Middle frontal gyrus (tissue), 1 donor: ENCODE results near the gene LCN15.
A peak's percentile ranks its signal among the peaks of the same experiment; 100 is the strongest.

Experiments
- DNase-seq: peaks from one replicate; pipeline ENCODE4 v3.0.0-alpha.2; 2015; ENCODE audit warnings: low spot score; ENCODE audit errors: extremely low spot score

The LCN15 gene

GRCh38 chr9:136740971-136741882, 23.1 kb downstream of the LCN15 start:
- DNase-seq = no peak

- no peak for DNase-seq
Measured at GRCh38 chr9:136740491-136740890, 23.8 kb downstream of the LCN15 start.

- no peak for DNase-seq
Measured at GRCh38 chr9:136740069-136740468, 24.2 kb downstream of the LCN15 start.

- no peak for DNase-seq
Measured at GRCh38 chr9:136739509-136739908, 24.8 kb downstream of the LCN15 start.

- DNase-seq = no peak
Measured at GRCh38 chr9:136738960-136739359, 25.4 kb downstream of the LCN15 start.

GRCh38 chr9:136735812-136736480, 28.4 kb downstream of the LCN15 start:
- no peak for DNase-seq

- no peak for DNase-seq
Measured at GRCh38 chr9:136734837-136735496, 29.4 kb downstream of the LCN15 start.

- DNase-seq = no peak
Measured at GRCh38 chr9:136733611-136734010, 30.7 kb downstream of the LCN15 start.

GRCh38 chr9:136732444-136733178, 31.7 kb downstream of the LCN15 start:
- no peak for DNase-seq

- DNase-seq = no peak
Measured at GRCh38 chr9:136729926-136730325, 34.4 kb downstream of the LCN15 start.

- DNase-seq = no peak
Measured at GRCh38 chr9:136729144-136729543, 35.2 kb downstream of the LCN15 start.

GRCh38 chr9:136728548-136729123, 35.7 kb downstream of the LCN15 start:
- no peak for DNase-seq

GRCh38 chr9:136728080-136728547, 36.2 kb downstream of the LCN15 start:
- DNase-seq = peak; percentile 62

- no peak for DNase-seq
Measured at GRCh38 chr9:136726631-136727191, 37.6 kb downstream of the LCN15 start.

- DNase-seq = no peak
Measured at GRCh38 chr9:136726118-136726517, 38.2 kb downstream of the LCN15 start.

- DNase-seq = no peak
Measured at GRCh38 chr9:136725612-136726011, 38.7 kb downstream of the LCN15 start.

- DNase-seq = no peak
Measured at GRCh38 chr9:136724772-136725171, 39.5 kb downstream of the LCN15 start.

GRCh38 chr9:136723989-136724388, 40.3 kb downstream of the LCN15 start:
- no peak for DNase-seq

- DNase-seq = no peak
Measured at GRCh38 chr9:136723362-136723976, 40.8 kb downstream of the LCN15 start.

GRCh38 chr9:136722969-136723356, 41.4 kb downstream of the LCN15 start:
- DNase-seq = no peak
